Type B pancreatic cell (in vitro differentiated cells): ENCODE measurements around the gene RADIL. TPM values are rescaled to one million over a fixed set of nuclear protein-coding genes. Genes with fewer than 3 reads are reported as not detected.
A peak's percentile ranks its signal among the peaks of the same experiment; 100 is the strongest.

Experiments used
- DNase-seq: peaks from one replicate; pipeline ENCODE4 v3.0.0; 2021; ENCODE audit warnings: mixed read lengths; ENCODE audit not compliant: unreplicated experiment; ENCODE audit errors: extremely low spot score
- H3K27ac Mint-ChIP-seq: 2 replicates; pipeline ENCODE4 v1.8.0; 2021; ENCODE audit warnings: mild to moderate bottlenecking, mixed read lengths
- H3K27me3 Mint-ChIP-seq: 2 replicates; pipeline ENCODE4 v1.8.0; 2021; ENCODE audit warnings: mixed read lengths
- H3K36me3 Mint-ChIP-seq: 2 replicates; pipeline ENCODE4 v1.8.0; 2021; ENCODE audit warnings: mixed read lengths
- H3K4me1 Mint-ChIP-seq: one replicate; pipeline ENCODE4 v1.8.0; 2021; ENCODE audit warnings: mixed read lengths; ENCODE audit not compliant: unreplicated experiment
- H3K4me3 Mint-ChIP-seq: 2 replicates; pipeline ENCODE4 v1.8.0; 2021; ENCODE audit warnings: mild to moderate bottlenecking, mixed read lengths
- H3K9me3 Mint-ChIP-seq: 2 replicates; pipeline ENCODE4 v1.8.0; 2021; ENCODE audit warnings: mixed read lengths
- total RNA-seq: library from RNA; stranded (reverse); gene quantifications from 2 replicates; pipeline ENCODE4 v1.2.1, GENCODE V29; 2021; ENCODE audit warnings: low replicate concordance
- TF ChIP-seq, protein P1 (sequence below): fragments of 200-600 bp; sonication (generic); conservative IDR thresholded peaks from 2 replicates; pipeline ENCODE4 v1.5.0; 2021; ENCODE audit warnings: antibody characterized with exemption, mild to moderate bottlenecking

RADIL gene
- total RNA-seq, 1 donor from 2014 or later, result 11.8 TPM

DNA sequence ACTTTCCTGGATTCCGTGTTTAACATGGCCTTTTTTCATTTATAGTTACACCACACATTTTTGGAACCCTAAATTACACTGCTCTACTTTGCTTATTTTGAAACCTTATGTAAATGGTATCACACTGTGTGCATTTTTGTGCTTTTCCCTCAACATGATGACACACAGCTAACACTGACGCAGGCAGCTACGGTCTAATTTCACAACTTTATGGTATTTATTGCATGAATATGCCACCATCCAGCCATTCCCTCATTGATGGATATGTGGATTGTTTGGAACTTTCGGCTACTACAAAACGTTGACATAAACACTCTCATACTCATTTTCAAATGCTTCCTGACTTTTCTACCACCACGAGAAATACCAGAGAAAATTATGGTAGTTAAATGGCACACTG is 28.6 kb downstream of the RADIL start:
- H3K27ac Mint-ChIP-seq, result no peak overlapping the region
- H3K36me3 Mint-ChIP-seq, result peaks cover 9% of the 10 kb centered on the region
- no peak overlapping the region for H3K4me3 Mint-ChIP-seq
- H3K4me1 Mint-ChIP-seq, result no peaks in the 10 kb centered on the region
- no peaks in the 10 kb centered on the region for H3K27me3 Mint-ChIP-seq
- DNase-seq, result no peak
- TF ChIP-seq, protein P1, sequence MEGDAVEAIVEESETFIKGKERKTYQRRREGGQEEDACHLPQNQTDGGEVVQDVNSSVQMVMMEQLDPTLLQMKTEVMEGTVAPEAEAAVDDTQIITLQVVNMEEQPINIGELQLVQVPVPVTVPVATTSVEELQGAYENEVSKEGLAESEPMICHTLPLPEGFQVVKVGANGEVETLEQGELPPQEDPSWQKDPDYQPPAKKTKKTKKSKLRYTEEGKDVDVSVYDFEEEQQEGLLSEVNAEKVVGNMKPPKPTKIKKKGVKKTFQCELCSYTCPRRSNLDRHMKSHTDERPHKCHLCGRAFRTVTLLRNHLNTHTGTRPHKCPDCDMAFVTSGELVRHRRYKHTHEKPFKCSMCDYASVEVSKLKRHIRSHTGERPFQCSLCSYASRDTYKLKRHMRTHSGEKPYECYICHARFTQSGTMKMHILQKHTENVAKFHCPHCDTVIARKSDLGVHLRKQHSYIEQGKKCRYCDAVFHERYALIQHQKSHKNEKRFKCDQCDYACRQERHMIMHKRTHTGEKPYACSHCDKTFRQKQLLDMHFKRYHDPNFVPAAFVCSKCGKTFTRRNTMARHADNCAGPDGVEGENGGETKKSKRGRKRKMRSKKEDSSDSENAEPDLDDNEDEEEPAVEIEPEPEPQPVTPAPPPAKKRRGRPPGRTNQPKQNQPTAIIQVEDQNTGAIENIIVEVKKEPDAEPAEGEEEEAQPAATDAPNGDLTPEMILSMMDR, result no peak
- peaks cover 5% of the 10 kb centered on the region for H3K9me3 Mint-ChIP-seq

DNA sequence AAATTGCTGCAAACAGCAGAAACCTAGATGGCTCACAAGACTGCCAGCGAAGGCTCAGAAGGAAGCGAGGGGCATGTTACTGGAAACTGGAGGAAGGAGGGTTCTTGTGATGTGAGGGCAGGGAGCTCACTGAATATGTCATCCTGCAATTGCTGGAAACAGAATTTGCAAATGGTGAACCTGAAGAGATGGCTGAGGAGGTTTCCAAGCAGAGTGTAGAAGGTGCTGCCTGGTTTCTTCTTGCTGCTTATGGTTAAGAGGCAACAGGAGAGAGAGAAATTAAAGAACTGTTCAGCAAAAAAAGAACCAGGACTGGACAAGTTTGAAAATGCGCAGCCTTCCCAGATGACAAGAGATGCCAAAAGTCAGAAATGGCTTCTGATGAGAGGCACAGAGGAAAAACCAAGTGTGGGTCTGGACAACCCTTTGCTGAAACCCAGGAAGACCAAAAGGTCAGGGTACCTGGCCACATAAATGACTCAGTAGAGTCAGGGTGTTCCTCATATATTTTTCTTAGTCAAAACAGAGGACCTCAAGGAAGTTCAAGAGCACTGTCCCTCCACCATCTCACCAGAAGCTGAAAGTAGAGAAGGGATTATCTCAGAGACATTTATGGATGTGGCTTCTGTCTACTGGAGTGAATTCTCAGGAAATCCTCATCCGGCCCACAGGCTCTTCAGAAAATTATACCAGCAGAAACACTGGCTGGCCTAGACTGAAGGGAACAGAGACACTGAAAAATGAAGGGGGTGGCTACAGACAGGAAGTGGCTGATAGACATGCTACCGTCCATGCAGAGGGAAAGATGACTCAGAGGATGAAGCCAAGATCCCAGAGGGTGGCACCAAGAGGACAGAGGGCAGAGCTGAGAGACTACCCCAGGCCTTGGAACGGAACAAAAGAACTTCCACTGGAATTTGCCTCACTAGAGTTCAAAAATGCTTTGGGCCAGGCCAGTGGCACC is 31.8 kb downstream of the RADIL start:
- TF ChIP-seq, protein P1, result no peak
- Mint-ChIP-seq H3K36me3 (peaks cover 9% of the 10 kb centered on the region), H3K4me1 (no peaks in the 10 kb centered on the region), H3K4me3 (no peak overlapping the region), H3K9me3 (peaks cover 5% of the 10 kb centered on the region), H3K27ac (no peak overlapping the region), H3K27me3 (no peaks in the 10 kb centered on the region)
- DNase-seq, result no peak

DNA sequence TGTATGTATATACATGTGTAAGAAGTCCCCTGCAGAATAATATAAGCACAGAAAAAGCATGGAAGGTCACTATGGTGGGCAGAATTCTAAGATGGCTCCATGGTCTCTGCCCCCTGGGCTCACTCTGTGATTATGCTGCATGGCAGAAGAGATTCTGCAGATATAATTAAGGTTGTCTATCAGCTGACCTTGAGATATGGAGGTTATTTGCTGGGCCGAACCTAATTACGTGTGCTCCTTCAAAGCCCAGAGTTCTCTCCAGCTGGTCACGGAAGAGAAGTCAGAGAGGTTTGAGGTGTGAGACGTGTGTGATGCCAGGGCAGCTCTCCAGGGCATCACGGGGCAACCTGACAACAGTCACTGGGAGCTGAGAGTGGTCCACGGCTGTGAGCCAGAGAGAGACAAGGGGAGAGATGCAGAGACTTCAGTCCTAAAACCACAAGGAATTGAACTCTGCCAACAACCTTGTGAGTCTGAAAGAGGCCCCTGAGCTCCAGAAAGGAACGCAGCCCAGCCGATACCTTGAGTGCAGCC is 33.2 kb downstream of the RADIL start:
- H3K27ac Mint-ChIP-seq, result no peak overlapping the region
- TF ChIP-seq, protein P1, result no peak
- no peak for DNase-seq
- H3K36me3 Mint-ChIP-seq, result peaks cover 9% of the 10 kb centered on the region
- peaks cover 4% of the 10 kb centered on the region for H3K27me3 Mint-ChIP-seq
- H3K9me3 Mint-ChIP-seq, result peaks cover 5% of the 10 kb centered on the region
- H3K4me1 Mint-ChIP-seq, result peaks cover 5% of the 10 kb centered on the region
- H3K4me3 Mint-ChIP-seq, result no peak overlapping the region

DNA sequence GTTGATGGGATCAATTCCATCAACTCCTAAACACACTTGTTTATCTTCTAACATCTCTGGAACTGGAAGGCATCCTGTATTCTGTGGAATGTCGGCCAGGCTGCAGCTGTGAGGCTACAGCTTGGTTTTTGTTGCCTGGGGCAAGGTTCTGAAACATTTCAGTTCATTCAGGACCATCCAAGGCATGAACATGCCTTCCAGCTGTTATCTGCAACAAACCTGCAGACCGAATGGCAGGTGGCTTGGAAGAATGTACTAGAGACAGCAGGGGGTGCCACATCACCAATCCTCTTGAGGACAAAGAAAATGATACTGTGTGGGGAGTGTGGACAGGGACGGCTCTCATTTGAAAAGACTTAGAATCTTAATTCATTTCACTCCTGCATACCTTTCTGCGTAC is 34.1 kb downstream of the RADIL start:
- TF ChIP-seq, protein P1, result peak; percentile 52
- peaks cover 6% of the 10 kb centered on the region for H3K4me1 Mint-ChIP-seq
- no peak for DNase-seq
- H3K27ac Mint-ChIP-seq, result no peak overlapping the region
- peaks cover 11% of the 10 kb centered on the region for H3K27me3 Mint-ChIP-seq
- H3K36me3 Mint-ChIP-seq, result peaks cover 9% of the 10 kb centered on the region
- H3K4me3 Mint-ChIP-seq, result no peak overlapping the region
- H3K9me3 Mint-ChIP-seq, result peaks cover 5% of the 10 kb centered on the region

DNA sequence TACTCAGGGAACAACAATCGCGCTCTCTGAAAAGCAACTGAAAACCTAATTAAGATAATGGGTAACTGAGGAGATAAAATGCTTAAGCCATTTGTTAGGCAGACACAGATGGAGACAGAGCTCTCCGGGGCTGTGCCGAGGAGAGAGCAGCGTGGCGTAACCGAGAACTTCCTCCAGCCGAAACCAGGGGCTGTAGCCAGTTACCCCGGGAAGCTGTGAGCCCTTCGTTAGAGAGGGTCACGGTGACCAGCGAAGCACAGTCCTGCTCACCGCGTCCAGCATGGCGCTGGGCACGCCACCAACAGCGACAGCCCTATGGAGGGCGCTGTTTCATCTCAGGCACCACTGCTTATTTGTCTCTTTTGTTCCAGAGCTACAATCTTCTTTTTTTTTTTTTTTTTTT is 37.8 kb downstream of the RADIL start:
- no peak overlapping the region for H3K4me3 Mint-ChIP-seq
- no peak for DNase-seq
- H3K27ac Mint-ChIP-seq, result no peak overlapping the region
- H3K27me3 Mint-ChIP-seq, result peaks cover 11% of the 10 kb centered on the region
- TF ChIP-seq, protein P1, result peak; percentile 51
- no peaks in the 10 kb centered on the region for H3K9me3 Mint-ChIP-seq
- H3K36me3 Mint-ChIP-seq, result no peaks in the 10 kb centered on the region
- H3K4me1 Mint-ChIP-seq, result peaks cover 6% of the 10 kb centered on the region
